GM23338 (cell line): ENCODE results near the gene GJC1. TPM values are rescaled to one million over a fixed set of nuclear protein-coding genes. Genes with fewer than 3 reads are reported as not detected.

Experiments used
- ATAC-seq: fragments of 200-7000 bp; cut with Tn5 transposase; 3 replicates; pipeline ENCODE4 v1.9.1; 2020
- DNase-seq: peaks from one replicate; pipeline ENCODE4 v3.0.0-alpha.2; 2015; ENCODE audit warnings: low spot score
- H2AFZ ChIP-seq: fragments of 200-600 bp; sonication (generic); 2 replicates; pipeline ENCODE4 v1.8.0; 2016; ENCODE audit warnings: antibody characterized with exemption, mild to moderate bottlenecking, moderate library complexity
- H3F3A ChIP-seq: fragments of 200-600 bp; sonication (generic); replicated peaks from 2 replicates; pipeline ENCODE4 v1.8.0; 2017; ENCODE audit warnings: antibody characterized with exemption, mixed run types, low read depth
- H3K27ac ChIP-seq: fragments of 200-600 bp; sonication (generic); 2 replicates; pipeline ENCODE4 v1.6.1; 2016; ENCODE audit warnings: low read depth
- H3K27me3 ChIP-seq: fragments of 200-600 bp; sonication (generic); 2 replicates; pipeline ENCODE4 v1.8.0; 2016; ENCODE audit warnings: mild to moderate bottlenecking, mixed run types, moderate library complexity; ENCODE audit not compliant: insufficient read depth
- H3K36me3 ChIP-seq: fragments of 200-600 bp; sonication (generic); 2 replicates; pipeline ENCODE4 v1.8.0; 2016; ENCODE audit warnings: mild to moderate bottlenecking; ENCODE audit not compliant: insufficient read depth
- H3K4me1 ChIP-seq: fragments of 200-600 bp; sonication (generic); 2 replicates; pipeline ENCODE4 v1.8.0; 2016; ENCODE audit warnings: mild to moderate bottlenecking, moderate library complexity; ENCODE audit not compliant: insufficient read depth
- H3K4me2 ChIP-seq: fragments of 200-600 bp; sonication (generic); 2 replicates; pipeline ENCODE4 v1.7.1; 2017; ENCODE audit warnings: mixed run types
- H3K4me3 ChIP-seq: fragments of 200-600 bp; sonication (generic); 2 replicates; pipeline ENCODE4 v1.6.1; 2016; ENCODE audit warnings: mixed run types
- H3K79me2 ChIP-seq: fragments of 200-600 bp; sonication (generic); replicated peaks from 2 replicates; pipeline ENCODE4 v1.8.0; 2017; ENCODE audit warnings: mild to moderate bottlenecking; ENCODE audit not compliant: insufficient read depth
- H3K9me2 ChIP-seq: fragments of 200-600 bp; sonication (generic); 2 replicates; pipeline ENCODE4 v1.8.0; 2017; ENCODE audit not compliant: insufficient read depth
- H4K20me1 ChIP-seq: fragments of 200-600 bp; sonication (generic); replicated peaks from 2 replicates; pipeline ENCODE4 v1.8.0; 2017; ENCODE audit warnings: mild to moderate bottlenecking; ENCODE audit not compliant: insufficient read depth
- H3K27ac Mint-ChIP-seq: 2 replicates; pipeline ENCODE4 v1.8.0; 2020; ENCODE audit warnings: inconsistent platforms, mild to moderate bottlenecking, moderate library complexity, mixed read lengths
- H3K27me3 Mint-ChIP-seq: 3 replicates; pipeline ENCODE4 v1.8.0; 2022; ENCODE audit warnings: low read depth, mild to moderate bottlenecking, moderate library complexity, mixed read lengths, inconsistent platforms; ENCODE audit not compliant: insufficient read depth, poor library complexity
- H3K36me3 Mint-ChIP-seq: 3 replicates; pipeline ENCODE4 v1.8.0; 2021; ENCODE audit warnings: low read depth, mild to moderate bottlenecking, inconsistent platforms, moderate library complexity, mixed read lengths
- H3K4me1 Mint-ChIP-seq: 3 replicates; pipeline ENCODE4 v1.8.0; 2020; ENCODE audit warnings: mild to moderate bottlenecking, inconsistent platforms, mixed read lengths
- H3K4me3 Mint-ChIP-seq: 3 replicates; pipeline ENCODE4 v1.8.0; 2021; ENCODE audit warnings: moderate library complexity, mild to moderate bottlenecking, inconsistent platforms, mixed read lengths
- H3K9me3 Mint-ChIP-seq: 3 replicates; pipeline ENCODE4 v1.8.0; 2020; ENCODE audit warnings: moderate library complexity, mild to moderate bottlenecking, inconsistent platforms, mixed read lengths
- CREB1 ChIP-seq: fragments of 250-450 bp; sonication (Bioruptor Pico); IDR thresholded peaks from 2 replicates; pipeline ENCODE4 v1.5.0; 2020; ENCODE audit warnings: low read depth, mild to moderate bottlenecking, moderate library complexity
- EZH2 ChIP-seq: fragments of 200-600 bp; sonication (generic); IDR thresholded peaks from one replicate; pipeline ENCODE4 v1.8.0; 2017; ENCODE audit warnings: antibody characterized with exemption, mild to moderate bottlenecking, low read depth; ENCODE audit not compliant: unreplicated experiment
- EZH2phosphoT487 ChIP-seq: fragments of 200-600 bp; sonication (generic); IDR thresholded peaks from one replicate; pipeline ENCODE4 v1.8.1; 2018; ENCODE audit warnings: antibody characterized with exemption; ENCODE audit not compliant: unreplicated experiment
- JUNB ChIP-seq: IDR thresholded peaks from one replicate; pipeline ENCODE4 v1.6.1; 2016; ENCODE audit warnings: antibody characterized with exemption; ENCODE audit not compliant: unreplicated experiment
- NANOG ChIP-seq: IDR thresholded peaks from 2 replicates; pipeline ENCODE4 v1.6.1; 2016; ENCODE audit warnings: antibody characterized with exemption, borderline replicate concordance
- POLR2AphosphoS5 ChIP-seq: IDR thresholded peaks from 2 replicates; pipeline ENCODE4 v1.6.1; 2016; ENCODE audit warnings: antibody characterized with exemption, low read depth
- STAT1 ChIP-seq: IDR thresholded peaks from one replicate; pipeline ENCODE4 v1.6.1; 2016; ENCODE audit warnings: antibody characterized with exemption; ENCODE audit not compliant: unreplicated experiment
- ZNF114 ChIP-seq: fragments of 250-450 bp; sonication (Bioruptor Pico); IDR thresholded peaks from 2 replicates; pipeline ENCODE4 v1.5.0; 2020; ENCODE audit warnings: mild to moderate bottlenecking, moderate library complexity
- ZNF331 ChIP-seq: fragments of 250-450 bp; sonication (Bioruptor Pico); IDR thresholded peaks from 2 replicates; pipeline ENCODE4 v1.5.0; 2020; ENCODE audit warnings: low read depth, mild to moderate bottlenecking, moderate library complexity
- polyA plus RNA-seq: library from polyadenylated mRNA; unstranded; fragments of >200 nt; fragmentation: Nextera tagmentation; extraction: Ambion mirVana; gene quantifications from 2 replicates; pipeline ENCODE4 v1.2.1, GENCODE V29; 2016
- total RNA-seq: library from RNA; depleted of rRNA; stranded (reverse); fragments of >200 nt; shearing (Covaris generic); gene quantifications from 2 replicates; pipeline ENCODE4 v1.2.3, GENCODE V29; 2014
- TF ChIP-seq, protein P1 (sequence below): fragments of 250-450 bp; sonication (Bioruptor Pico); IDR thresholded peaks from 2 replicates; pipeline ENCODE4 v1.5.0; 2020; ENCODE audit warnings: mild to moderate bottlenecking, moderate library complexity
- TF ChIP-seq, protein P2 (sequence below), 2 experiments: fragments of 200-600 bp in 1 of 2; sonication (generic) in 1 of 2; conservative IDR thresholded peaks; 2 replicates each; pipeline versions ENCODE4 v1.5.1 to v1.6.1; 2016 to 2017; ENCODE audit warnings: antibody characterized with exemption in 2 of 2, low read depth in 2 of 2, mild to moderate bottlenecking in 2 of 2, moderate library complexity in 1 of 2
- TF ChIP-seq, protein P3 (sequence below): IDR thresholded peaks from one replicate; pipeline ENCODE4 v1.6.1; 2018; ENCODE audit warnings: antibody characterized with exemption; ENCODE audit not compliant: unreplicated experiment
- TF ChIP-seq, protein P4 (sequence below): IDR thresholded peaks from 2 replicates; pipeline ENCODE4 v1.6.1; 2016; ENCODE audit warnings: antibody characterized with exemption

GJC1 gene
- total and polyA plus RNA-seq, 2 experiments from 2014 or later, result 34.7 to 99.2 TPM

DNA sequence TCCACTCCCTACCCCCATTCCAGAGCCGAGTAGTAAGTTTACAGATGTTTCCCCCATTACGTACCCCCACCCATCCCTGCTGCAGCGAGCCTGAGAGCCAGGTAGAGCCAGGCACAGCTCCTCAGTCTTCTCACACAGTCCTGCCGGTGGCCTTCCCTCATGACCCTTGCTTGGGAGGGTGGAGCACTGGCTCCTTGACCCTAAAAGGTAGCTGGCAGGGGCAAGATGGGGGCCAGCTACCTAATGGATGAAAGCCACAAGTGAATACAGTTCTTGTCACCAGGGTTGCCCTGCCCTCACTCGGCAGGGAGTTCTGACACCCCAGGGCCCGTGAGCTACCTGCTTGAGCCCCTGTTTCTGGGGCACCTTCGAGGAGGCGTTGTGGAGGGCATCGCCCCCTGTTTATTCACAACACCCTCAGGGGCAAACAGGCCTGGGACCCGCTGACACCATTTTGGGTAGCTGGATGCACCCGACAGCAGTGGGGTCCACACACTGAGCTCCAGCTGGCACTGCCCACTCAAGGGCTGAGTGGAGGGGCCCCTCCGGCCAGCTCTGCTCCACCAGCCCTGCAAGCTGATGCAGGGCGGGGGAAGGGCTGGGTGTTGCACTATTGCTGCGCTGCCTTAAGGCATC is 49.1 kb downstream of the GJC1 start:
- Histone ChIP-seq H3K4me3 (no peak overlapping the region), H3K4me2 (peak overlapping the region; percentile 63; the same call in 1 of the 2 replicates), H4K20me1 (no peaks in the 10 kb centered on the region), H3K27me3 (peaks cover 12% of the 10 kb centered on the region), H3K9me2 (no peaks in the 10 kb centered on the region), H3K79me2 (no peaks in the 10 kb centered on the region), H2AFZ (no peak overlapping the region), H3K36me3 (no peaks in the 10 kb centered on the region), H3K27ac (no peak overlapping the region), H3F3A (0 out of 2 replicates have a peak, but pooled peaks cover 4% of the 10 kb centered on the region), H3K4me1 (peaks cover 25% of the 10 kb centered on the region)
- Mint-ChIP-seq H3K9me3 (no peaks in the 10 kb centered on the region), H3K4me1 (peaks cover 29% of the 10 kb centered on the region), H3K27me3 (peaks cover 31% of the 10 kb centered on the region), H3K36me3 (no peaks in the 10 kb centered on the region), H3K27ac (no peak overlapping the region), H3K4me3 (no peak overlapping the region; the same call in 2 of the 3 replicates)
- TF ChIP-seq, protein P1, sequence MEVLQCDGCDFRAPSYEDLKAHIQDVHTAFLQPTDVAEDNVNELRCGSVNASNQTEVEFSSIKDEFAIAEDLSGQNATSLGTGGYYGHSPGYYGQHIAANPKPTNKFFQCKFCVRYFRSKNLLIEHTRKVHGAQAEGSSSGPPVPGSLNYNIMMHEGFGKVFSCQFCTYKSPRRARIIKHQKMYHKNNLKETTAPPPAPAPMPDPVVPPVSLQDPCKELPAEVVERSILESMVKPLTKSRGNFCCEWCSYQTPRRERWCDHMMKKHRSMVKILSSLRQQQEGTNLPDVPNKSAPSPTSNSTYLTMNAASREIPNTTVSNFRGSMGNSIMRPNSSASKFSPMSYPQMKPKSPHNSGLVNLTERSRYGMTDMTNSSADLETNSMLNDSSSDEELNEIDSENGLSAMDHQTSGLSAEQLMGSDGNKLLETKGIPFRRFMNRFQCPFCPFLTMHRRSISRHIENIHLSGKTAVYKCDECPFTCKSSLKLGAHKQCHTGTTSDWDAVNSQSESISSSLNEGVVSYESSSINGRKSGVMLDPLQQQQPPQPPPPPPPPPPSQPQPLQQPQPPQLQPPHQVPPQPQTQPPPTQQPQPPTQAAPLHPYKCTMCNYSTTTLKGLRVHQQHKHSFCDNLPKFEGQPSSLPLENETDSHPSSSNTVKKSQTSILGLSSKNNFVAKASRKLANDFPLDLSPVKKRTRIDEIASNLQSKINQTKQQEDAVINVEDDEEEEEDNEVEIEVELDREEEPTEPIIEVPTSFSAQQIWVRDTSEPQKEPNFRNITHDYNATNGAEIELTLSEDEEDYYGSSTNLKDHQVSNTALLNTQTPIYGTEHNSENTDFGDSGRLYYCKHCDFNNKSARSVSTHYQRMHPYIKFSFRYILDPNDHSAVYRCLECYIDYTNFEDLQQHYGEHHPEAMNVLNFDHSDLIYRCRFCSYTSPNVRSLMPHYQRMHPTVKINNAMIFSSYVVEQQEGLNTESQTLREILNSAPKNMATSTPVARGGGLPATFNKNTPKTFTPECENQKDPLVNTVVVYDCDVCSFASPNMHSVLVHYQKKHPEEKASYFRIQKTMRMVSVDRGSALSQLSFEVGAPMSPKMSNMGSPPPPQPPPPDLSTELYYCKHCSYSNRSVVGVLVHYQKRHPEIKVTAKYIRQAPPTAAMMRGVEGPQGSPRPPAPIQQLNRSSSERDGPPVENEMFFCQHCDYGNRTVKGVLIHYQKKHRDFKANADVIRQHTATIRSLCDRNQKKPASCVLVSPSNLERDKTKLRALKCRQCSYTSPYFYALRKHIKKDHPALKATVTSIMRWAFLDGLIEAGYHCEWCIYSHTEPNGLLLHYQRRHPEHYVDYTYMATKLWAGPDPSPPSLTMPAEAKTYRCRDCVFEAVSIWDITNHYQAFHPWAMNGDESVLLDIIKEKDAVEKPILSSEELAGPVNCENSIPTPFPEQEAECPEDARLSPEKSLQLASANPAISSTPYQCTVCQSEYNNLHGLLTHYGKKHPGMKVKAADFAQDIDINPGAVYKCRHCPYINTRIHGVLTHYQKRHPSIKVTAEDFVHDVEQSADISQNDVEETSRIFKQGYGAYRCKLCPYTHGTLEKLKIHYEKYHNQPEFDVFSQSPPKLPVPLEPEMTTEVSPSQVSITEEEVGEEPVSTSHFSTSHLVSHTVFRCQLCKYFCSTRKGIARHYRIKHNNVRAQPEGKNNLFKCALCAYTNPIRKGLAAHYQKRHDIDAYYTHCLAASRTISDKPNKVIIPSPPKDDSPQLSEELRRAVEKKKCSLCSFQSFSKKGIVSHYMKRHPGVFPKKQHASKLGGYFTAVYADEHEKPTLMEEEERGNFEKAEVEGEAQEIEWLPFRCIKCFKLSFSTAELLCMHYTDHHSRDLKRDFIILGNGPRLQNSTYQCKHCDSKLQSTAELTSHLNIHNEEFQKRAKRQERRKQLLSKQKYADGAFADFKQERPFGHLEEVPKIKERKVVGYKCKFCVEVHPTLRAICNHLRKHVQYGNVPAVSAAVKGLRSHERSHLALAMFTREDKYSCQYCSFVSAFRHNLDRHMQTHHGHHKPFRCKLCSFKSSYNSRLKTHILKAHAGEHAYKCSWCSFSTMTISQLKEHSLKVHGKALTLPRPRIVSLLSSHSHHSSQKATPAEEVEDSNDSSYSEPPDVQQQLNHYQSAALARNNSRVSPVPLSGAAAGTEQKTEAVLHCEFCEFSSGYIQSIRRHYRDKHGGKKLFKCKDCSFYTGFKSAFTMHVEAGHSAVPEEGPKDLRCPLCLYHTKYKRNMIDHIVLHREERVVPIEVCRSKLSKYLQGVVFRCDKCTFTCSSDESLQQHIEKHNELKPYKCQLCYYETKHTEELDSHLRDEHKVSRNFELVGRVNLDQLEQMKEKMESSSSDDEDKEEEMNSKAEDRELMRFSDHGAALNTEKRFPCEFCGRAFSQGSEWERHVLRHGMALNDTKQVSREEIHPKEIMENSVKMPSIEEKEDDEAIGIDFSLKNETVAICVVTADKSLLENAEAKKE (CRISPR knock-in tag), result no peak
- TF ChIP-seq CREB1 (CRISPR knock-in tag) (no peak), EZH2phosphoT487 (no peak), ZNF331 (CRISPR knock-in tag) (no peak), NANOG (no peak), STAT1 (no peak), JUNB (no peak), EZH2 (no peak), POLR2AphosphoS5 (no peak), ZNF114 (CRISPR knock-in tag) (no peak)
- TF ChIP-seq, protein P2, sequence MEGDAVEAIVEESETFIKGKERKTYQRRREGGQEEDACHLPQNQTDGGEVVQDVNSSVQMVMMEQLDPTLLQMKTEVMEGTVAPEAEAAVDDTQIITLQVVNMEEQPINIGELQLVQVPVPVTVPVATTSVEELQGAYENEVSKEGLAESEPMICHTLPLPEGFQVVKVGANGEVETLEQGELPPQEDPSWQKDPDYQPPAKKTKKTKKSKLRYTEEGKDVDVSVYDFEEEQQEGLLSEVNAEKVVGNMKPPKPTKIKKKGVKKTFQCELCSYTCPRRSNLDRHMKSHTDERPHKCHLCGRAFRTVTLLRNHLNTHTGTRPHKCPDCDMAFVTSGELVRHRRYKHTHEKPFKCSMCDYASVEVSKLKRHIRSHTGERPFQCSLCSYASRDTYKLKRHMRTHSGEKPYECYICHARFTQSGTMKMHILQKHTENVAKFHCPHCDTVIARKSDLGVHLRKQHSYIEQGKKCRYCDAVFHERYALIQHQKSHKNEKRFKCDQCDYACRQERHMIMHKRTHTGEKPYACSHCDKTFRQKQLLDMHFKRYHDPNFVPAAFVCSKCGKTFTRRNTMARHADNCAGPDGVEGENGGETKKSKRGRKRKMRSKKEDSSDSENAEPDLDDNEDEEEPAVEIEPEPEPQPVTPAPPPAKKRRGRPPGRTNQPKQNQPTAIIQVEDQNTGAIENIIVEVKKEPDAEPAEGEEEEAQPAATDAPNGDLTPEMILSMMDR (conservative IDR thresholded peaks at IDR 0.05; ENCODE audit: low read depth in 2 of 2), result no peak
- TF ChIP-seq, protein P3, sequence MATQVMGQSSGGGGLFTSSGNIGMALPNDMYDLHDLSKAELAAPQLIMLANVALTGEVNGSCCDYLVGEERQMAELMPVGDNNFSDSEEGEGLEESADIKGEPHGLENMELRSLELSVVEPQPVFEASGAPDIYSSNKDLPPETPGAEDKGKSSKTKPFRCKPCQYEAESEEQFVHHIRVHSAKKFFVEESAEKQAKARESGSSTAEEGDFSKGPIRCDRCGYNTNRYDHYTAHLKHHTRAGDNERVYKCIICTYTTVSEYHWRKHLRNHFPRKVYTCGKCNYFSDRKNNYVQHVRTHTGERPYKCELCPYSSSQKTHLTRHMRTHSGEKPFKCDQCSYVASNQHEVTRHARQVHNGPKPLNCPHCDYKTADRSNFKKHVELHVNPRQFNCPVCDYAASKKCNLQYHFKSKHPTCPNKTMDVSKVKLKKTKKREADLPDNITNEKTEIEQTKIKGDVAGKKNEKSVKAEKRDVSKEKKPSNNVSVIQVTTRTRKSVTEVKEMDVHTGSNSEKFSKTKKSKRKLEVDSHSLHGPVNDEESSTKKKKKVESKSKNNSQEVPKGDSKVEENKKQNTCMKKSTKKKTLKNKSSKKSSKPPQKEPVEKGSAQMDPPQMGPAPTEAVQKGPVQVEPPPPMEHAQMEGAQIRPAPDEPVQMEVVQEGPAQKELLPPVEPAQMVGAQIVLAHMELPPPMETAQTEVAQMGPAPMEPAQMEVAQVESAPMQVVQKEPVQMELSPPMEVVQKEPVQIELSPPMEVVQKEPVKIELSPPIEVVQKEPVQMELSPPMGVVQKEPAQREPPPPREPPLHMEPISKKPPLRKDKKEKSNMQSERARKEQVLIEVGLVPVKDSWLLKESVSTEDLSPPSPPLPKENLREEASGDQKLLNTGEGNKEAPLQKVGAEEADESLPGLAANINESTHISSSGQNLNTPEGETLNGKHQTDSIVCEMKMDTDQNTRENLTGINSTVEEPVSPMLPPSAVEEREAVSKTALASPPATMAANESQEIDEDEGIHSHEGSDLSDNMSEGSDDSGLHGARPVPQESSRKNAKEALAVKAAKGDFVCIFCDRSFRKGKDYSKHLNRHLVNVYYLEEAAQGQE, result no peak
- TF ChIP-seq, protein P4, sequence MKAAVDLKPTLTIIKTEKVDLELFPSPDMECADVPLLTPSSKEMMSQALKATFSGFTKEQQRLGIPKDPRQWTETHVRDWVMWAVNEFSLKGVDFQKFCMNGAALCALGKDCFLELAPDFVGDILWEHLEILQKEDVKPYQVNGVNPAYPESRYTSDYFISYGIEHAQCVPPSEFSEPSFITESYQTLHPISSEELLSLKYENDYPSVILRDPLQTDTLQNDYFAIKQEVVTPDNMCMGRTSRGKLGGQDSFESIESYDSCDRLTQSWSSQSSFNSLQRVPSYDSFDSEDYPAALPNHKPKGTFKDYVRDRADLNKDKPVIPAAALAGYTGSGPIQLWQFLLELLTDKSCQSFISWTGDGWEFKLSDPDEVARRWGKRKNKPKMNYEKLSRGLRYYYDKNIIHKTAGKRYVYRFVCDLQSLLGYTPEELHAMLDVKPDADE, result no peak
- DNase-seq (no peak), ATAC-seq (no peak)
